Measurements from ENCODE around the gene SP110. TPM values are rescaled to one million over a fixed set of nuclear protein-coding genes. Genes with fewer than 3 reads are reported as not detected.
"Not testable (repeated sequence)": the region's sequence is repeated elsewhere in the genome, so short reads cannot be mapped to it uniquely, and the experiment has no call there.

Gene SP110
- total and polyA plus RNA-seq, 11 donors = 7.1 to 44.7 (median 8.3) TPM

DNA sequence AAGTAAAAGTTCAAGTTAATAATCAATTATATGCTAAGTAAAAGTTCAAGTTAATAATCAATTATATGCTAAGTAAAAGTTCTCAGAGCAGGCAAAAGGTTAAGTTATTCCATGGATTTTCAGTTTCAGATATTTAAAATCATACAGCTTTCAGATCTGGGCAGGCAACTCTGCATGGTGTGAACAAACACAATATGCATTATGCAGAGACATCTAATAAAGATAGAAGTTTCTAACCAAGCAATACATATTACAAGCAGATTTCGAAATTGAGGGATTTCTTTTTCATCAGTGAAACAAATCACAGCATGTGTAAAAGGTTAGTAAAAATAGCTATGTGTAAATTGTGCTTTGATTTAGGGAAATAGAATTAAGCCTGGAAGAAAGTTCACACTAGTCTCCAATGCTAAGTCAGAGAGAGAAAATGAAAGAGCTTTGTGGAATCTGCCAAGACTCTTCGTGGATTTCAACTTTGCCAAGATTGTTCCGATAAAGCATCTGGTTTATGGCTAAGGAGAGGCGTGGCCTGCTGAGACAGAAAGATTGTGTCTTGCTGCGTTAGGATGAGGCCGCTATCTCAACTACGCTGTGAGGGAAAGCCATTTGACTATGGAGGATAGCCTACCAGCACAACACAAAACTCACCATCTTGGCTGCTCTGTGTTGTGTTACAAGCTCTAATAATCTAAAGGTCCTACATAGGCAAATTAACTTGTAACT lies 91.0 kb downstream of the SP110 start:
- 41 to 62% (median 47%) methylated on average over 7 of the region's 7 CpGs for WGBS, 4 donors
- H3K27me3 ChIP-seq = no peaks in the 10 kb centered on the region
- DNase-seq = peak in 1 of 5 donors; percentile 12
- peak overlapping the region; percentile 25 to 85 (median 56) for H3K27ac ChIP-seq
- peak overlapping the region in 1 of 12 donors; percentile 8 for H3K4me3 ChIP-seq
- peak in 1 of 4 donors; percentile 29 for ATAC-seq
- H3K36me3 ChIP-seq = no peaks in the 10 kb centered on the region
- H3K4me1 ChIP-seq = peaks cover 0 to 54% (median 15%) of the 10 kb centered on the region in 12 donors
- H3K9me3 ChIP-seq = peaks cover 0 to 17% (median 2%) of the 10 kb centered on the region in 12 donors
- TF ChIP-seq, protein P1, sequence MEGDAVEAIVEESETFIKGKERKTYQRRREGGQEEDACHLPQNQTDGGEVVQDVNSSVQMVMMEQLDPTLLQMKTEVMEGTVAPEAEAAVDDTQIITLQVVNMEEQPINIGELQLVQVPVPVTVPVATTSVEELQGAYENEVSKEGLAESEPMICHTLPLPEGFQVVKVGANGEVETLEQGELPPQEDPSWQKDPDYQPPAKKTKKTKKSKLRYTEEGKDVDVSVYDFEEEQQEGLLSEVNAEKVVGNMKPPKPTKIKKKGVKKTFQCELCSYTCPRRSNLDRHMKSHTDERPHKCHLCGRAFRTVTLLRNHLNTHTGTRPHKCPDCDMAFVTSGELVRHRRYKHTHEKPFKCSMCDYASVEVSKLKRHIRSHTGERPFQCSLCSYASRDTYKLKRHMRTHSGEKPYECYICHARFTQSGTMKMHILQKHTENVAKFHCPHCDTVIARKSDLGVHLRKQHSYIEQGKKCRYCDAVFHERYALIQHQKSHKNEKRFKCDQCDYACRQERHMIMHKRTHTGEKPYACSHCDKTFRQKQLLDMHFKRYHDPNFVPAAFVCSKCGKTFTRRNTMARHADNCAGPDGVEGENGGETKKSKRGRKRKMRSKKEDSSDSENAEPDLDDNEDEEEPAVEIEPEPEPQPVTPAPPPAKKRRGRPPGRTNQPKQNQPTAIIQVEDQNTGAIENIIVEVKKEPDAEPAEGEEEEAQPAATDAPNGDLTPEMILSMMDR (IDR thresholded peaks at IDR 0.05) = no peak
- no peak for TF ChIP-seq POLR2A (IDR thresholded peaks at IDR 0.05)
- intact Hi-C loops (cut with DNase I) = loop anchor here in 1 of 10 donors (10.0 kb wide), 1 partner anchor 54 kb away; no protein-coding TSS in a partner anchor

DNA sequence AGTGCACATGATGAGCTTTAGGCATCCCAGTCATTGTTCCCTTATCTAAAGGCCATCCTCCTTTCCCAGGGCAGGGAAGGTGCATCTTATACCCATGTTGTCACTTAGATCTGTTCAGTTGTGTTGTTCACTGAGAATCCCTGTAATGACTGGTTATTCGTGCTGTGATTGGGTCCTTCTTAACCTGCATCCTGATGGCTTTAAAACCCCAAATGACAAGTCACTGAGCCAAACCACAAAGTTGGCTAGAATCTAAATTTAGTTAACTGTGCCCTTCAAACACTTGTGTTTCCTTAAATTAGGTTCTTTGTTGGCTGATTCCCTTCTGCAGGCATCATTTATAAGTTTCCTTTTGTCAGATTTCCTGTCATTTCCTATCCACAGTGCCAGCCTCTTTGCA lies 92.6 kb downstream of the SP110 start:
- 41 to 71% (median 63%) methylated on average over 1 of the region's 1 CpG for WGBS, 4 donors
- intact Hi-C loops (cut with DNase I) = loop anchor here in 1 of 10 donors (10.0 kb wide), 1 partner anchor 52 kb away; no protein-coding TSS in a partner anchor
- peaks cover 0 to 54% (median 15%) of the 10 kb centered on the region in 12 donors for H3K4me1 ChIP-seq
- H3K27me3 ChIP-seq = no peaks in the 10 kb centered on the region
- no peak overlapping the region for H3K4me3 ChIP-seq
- ATAC-seq (no peak), DNase-seq (no peak)
- H3K9me3 ChIP-seq = peaks cover 0 to 5% (median 0%) of the 10 kb centered on the region in 12 donors
- TF ChIP-seq, protein P1 (IDR thresholded peaks at IDR 0.05) = no peak
- no peak for TF ChIP-seq POLR2A (IDR thresholded peaks at IDR 0.05)
- H3K36me3 ChIP-seq = no peaks in the 10 kb centered on the region
- H3K27ac ChIP-seq = peak overlapping the region in 2 of 12 donors; percentile 20 to 29

DNA sequence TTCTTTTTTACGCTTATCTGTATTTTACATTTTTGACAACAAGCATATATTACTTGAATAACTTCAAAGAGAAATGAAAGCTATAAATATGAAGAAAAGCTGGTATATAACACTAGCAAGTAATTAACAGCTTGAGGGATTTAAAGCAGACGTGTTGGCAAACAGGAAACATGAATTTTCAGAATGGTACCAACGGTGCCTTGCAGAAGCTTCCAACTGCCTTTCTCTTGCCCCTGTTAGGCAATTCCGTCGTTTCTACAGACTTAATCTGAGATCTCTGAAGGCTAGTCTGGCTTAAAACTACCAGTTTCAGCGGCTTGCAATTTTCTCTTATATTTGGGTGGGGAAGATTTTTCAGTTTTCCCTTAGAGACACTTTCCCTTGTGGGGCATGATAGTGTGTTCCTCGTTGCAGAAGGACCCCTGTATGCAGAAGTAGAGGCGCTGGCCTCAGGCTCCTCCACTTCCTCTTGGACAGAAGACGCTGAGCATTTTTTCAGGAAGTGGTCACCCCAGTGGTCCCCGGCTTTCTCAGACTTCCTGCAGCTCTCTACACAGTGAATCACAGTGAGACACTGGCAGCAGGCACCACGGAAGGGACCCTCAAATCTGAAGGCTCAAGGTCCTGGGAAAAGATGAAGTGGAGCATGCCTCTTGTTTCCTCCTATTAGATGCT lies 94.9 kb downstream of the SP110 start:
- ATAC-seq (peak in 3 of 4 donors; percentile 39 to 60 (median 55)), DNase-seq (peak; percentile 14 to 63 (median 47))
- Histone ChIP-seq H3K27me3 (no peaks in the 10 kb centered on the region), H3K4me3 (peak overlapping the region in 1 of 12 donors; percentile 7), H3K27ac (peak overlapping the region in 1 of 12 donors; percentile 7), H3K4me1 (peaks cover 0 to 41% (median 6%) of the 10 kb centered on the region in 12 donors), H3K9me3 (peaks cover 0 to 4% (median 0%) of the 10 kb centered on the region in 12 donors), H3K36me3 (no peaks in the 10 kb centered on the region)
- intact Hi-C loops (cut with DNase I) = loop anchor here in 1 of 10 donors (10.0 kb wide), 1 partner anchor 50 kb away; no protein-coding TSS in a partner anchor
- 61 to 67% (median 65%) methylated on average over 11 of the region's 11 CpGs for WGBS, 4 donors
- TF ChIP-seq POLR2A (IDR thresholded peaks at IDR 0.05) = no peak
- TF ChIP-seq, protein P1 (IDR thresholded peaks at IDR 0.05) = no peak

DNA sequence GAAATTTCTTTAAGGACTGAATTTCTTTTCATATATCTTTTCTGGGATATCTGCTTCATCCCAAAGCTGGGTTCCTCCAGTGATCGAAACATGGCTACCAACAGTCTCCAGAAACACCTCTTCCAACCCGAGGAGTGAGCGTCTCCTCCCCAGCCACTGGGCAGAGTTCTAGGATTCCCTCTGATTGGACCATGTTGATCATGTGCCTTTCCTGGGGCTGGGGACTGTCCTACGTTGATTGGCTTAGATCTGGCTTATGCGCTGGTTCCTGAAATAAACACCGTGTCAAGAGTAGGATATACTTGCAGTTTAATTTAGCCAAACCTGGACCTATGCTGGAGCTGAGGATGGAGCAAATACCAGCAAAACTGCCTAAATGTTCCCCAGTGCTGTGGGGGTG lies 95.5 kb downstream of the SP110 start:
- ATAC-seq = no peak
- Histone ChIP-seq H3K9me3 (peaks cover 0 to 7% (median 0%) of the 10 kb centered on the region in 12 donors), H3K27ac (peak overlapping the region in 1 of 12 donors; percentile 7), H3K27me3 (no peaks in the 10 kb centered on the region), H3K4me3 (peak overlapping the region in 1 of 12 donors; percentile 7), H3K4me1 (peaks cover 0 to 36% (median 4%) of the 10 kb centered on the region in 12 donors), H3K36me3 (no peaks in the 10 kb centered on the region)
- intact Hi-C loops (cut with DNase I) = loop anchor here in 1 of 10 donors (10.0 kb wide), 1 partner anchor 49 kb away; no protein-coding TSS in a partner anchor
- WGBS, 4 donors = 90 to 94% (median 93%) methylated on average over 6 of the region's 6 CpGs
- DNase-seq = no peak
- TF ChIP-seq POLR2A (IDR thresholded peaks at IDR 0.05) = no peak
- TF ChIP-seq, protein P1 (IDR thresholded peaks at IDR 0.05) = no peak

DNA sequence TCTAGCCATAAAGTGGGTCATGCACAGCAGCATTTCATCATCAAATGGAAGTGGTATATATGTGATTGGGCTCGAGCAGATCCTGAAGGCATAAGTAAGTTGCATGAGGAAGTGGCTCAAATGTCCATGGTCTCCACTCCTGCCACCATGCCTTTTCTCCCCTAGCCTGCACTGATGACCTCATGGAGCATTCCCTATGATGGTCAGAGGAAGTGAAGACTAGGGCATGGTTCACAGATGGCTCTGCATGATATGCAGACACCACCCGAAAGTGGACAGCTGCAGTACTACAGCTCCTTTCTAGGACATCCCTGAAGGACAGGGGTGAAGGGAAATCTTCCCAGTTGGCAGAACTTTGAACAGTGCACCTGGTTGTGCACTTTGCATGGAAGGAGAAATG lies 99.4 kb downstream of the SP110 start:
- not testable (repeated sequence) for ATAC-seq, DNase-seq, H3K27me3 ChIP-seq, H3K4me3 ChIP-seq, H3K36me3 ChIP-seq, H3K4me1 ChIP-seq, H3K27ac ChIP-seq
- intact Hi-C loops (cut with DNase I) = loop anchor here in 1 of 10 donors (10.0 kb wide), 1 partner anchor 46 kb away; no protein-coding TSS in a partner anchor
- WGBS, 4 donors = 81 to 91% (median 84%) methylated on average over 2 of the region's 2 CpGs
- H3K9me3 ChIP-seq = peaks cover 0 to 14% (median 0%) of the 10 kb centered on the region in 12 donors

DNA sequence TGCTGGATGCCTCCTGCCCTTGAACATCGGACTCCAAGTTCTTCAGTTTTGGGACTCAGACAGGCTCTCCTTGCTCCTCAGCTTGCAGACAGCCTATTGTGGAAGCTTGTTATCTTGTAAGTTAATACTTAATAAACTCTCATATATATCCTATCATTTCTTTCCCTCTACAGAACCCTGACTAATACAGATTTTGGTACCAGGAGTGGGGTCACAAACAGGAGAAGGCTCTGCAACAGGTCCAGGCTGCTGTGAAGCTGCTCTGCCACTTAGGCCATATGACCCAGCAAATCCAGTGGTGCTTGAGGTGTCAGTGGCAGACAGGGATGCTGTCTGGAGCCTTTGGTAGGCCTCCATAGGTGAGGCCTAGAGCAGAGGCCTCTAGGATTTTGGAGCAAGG lies 100.0 kb downstream of the SP110 start:
- peaks cover 0 to 14% (median 0%) of the 10 kb centered on the region in 12 donors for H3K9me3 ChIP-seq
- DNase-seq, ATAC-seq, H3K36me3 ChIP-seq, H3K27me3 ChIP-seq, H3K27ac ChIP-seq, H3K4me1 ChIP-seq, H3K4me3 ChIP-seq: not testable (repeated sequence)
- 92 to 100% (median 96%) methylated on average over 1 of the region's 1 CpG for WGBS, 4 donors
- intact Hi-C loops (cut with DNase I) = loop anchor here in 1 of 10 donors (10.0 kb wide), 1 partner anchor 45 kb away; no protein-coding TSS in a partner anchor

Data from heart left ventricle (tissue), 16 donors.